ES-I3 (cell line): ENCODE measurements around the gene CEBPZOS.
A peak's percentile ranks its signal among the peaks of the same experiment; 100 is the strongest.

Source experiments
- H3K36me3 ChIP-seq: 2 replicates; pipeline ENCODE4 v1.6.1; 2013; ENCODE audit warnings: mild to moderate bottlenecking, low read length, control low read depth, moderate library complexity; ENCODE audit not compliant: insufficient read depth
- H3K4me1 ChIP-seq: 2 replicates; pipeline ENCODE4 v1.6.1; 2013; ENCODE audit warnings: mild to moderate bottlenecking, control low read depth, low read length; ENCODE audit not compliant: insufficient read depth
- H3K9ac ChIP-seq: 2 replicates; pipeline ENCODE4 v1.6.1; 2013; ENCODE audit warnings: low read depth, mild to moderate bottlenecking, low read length, moderate library complexity
- H3K9me3 ChIP-seq: 2 replicates; pipeline ENCODE4 v1.6.1; 2013; ENCODE audit warnings: mild to moderate bottlenecking, low read length, moderate library complexity; ENCODE audit not compliant: control insufficient read depth, insufficient read depth

CEBPZOS gene

DNA sequence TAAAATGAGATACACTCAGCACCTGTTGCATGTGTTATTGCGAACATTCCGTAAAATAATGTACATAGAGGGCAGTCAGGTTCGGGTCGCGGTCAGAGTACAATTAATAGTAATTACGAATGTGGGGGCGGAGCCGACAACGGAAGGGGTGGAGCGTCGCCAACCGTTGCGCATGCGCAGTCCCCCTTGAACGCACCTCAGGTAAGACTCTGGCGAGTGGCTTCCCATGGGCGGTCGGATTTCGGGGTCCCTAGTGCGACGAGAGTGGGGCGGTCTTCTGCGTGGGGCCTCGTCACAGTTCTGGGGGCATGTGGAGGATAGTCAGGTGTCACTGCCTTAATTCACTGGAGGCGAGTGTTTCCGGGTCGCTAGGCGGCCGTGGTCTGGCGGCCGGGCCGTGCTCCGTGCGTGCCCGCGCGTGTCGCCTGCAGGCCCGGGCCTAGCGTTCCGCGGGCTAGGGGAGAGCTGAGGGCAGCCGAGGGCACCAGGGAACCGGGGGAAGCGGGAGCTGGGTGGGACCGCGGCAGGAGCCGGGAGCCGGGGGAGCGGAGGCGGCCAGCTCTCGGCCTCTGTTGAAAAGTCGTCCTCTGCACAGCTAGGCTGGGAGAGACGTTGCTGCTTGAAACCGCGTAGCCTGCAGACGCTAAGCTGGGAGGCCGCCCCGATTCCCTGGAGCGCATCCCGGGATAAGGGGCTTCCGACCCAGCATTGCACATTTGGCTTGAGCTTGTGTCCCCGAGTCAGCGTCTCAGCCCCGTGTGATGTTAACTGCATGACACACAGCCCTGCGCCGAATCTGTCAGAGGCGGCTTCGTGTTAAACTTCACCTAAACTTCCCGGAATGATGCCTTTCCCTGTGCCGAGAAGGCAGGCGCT, at the start of gene CEBPZOS:
Gene CEBPZOS (plus strand): TSS at position 177 of the 876 bp plus-strand sequence. CDS start 3,209 bp downstream, outside the sequence.
- Histone ChIP-seq H3K9me3 (no peaks in the 10 kb centered on the region), H3K4me1 (peaks cover 18% of the 10 kb centered on the region), H3K9ac (peak within 1 kb of the TSS; percentile 97), H3K36me3 (0 out of 2 replicates have a peak, but pooled peaks cover 3% of the 10 kb centered on the region)

DNA sequence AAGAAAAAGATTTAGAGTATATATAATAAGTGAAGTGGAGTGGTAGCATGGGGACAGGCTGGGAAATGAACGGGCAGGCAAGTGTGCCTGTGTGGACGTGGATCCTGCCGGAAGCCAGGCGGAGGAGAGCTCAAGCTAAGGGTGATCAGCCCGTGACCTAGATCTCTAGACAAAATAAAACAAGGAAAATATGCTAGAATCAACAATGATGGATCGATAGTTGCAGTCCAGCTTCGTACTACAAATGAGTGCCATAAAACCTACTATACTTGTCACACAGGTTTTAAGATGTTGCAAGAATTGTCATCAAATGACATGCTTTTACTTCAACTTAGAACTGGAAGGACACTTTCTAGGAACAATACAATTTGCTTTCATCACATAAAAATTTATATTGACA, 48.0 kb upstream of the CEBPZOS start:
- no peaks in the 10 kb centered on the region for H3K4me1 ChIP-seq
- H3K9me3 ChIP-seq = no peaks in the 10 kb centered on the region
- 0 out of 2 replicates have a peak, but pooled peaks cover 3% of the 10 kb centered on the region for H3K36me3 ChIP-seq
- H3K9ac ChIP-seq = no peak overlapping the region

DNA sequence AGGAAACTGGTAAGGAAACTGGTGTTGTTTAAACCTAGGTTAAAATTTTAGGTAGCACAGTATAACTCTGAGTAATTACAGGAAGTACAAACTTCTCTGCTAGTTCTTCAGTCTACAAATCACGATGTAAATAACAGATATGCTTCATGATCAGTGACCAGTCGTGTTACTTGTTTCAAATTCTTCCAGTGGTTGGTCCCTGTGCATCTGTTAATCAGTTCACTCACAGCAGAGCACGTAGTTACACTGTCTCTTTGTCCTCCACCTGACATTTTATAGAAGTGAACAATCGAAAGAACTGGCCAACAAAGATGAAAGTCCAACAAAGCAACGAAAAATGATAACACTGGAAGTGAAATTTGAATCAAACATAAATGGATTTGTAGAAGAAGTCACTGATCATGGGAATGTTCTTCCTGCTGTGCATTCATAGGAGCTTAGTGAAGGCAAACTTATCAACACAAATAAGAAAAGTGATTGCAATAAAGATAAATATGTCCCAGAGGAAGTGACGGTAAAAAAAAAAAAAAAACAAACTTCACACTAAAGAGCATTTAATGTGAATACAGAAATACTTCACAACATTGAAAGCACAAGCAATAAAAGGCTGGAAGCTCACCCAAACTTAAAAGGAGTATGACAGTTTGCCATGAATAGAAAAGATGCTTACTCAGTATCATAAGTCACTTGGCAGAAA, 46.5 kb upstream of the CEBPZOS start:
- Histone ChIP-seq H3K36me3 (0 out of 2 replicates have a peak, but pooled peaks cover 3% of the 10 kb centered on the region), H3K9ac (no peak overlapping the region), H3K4me1 (no peaks in the 10 kb centered on the region), H3K9me3 (no peaks in the 10 kb centered on the region)

DNA sequence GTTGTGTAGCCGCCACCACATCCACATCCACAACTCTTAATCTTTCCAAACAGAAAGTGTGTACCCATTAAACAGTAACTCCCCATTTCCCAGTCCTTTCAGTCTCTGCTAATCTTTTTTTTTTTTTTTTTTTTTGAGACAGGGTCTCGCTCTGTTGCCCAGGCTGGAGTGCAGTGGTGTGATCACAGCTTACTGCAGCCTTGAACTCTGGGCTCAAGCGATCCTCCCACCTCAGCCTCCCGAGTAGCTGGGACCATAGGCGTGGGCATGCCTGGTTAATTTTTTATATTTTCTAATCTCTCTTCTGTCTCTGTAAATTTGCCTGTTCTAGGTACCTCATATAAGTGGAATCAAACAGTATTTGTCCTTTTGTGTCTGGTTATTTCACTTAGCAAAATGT, 43.1 kb upstream of the CEBPZOS start:
- Histone ChIP-seq H3K9ac (no peak overlapping the region), H3K36me3 (no peaks in the 10 kb centered on the region), H3K4me1 (0 out of 2 replicates have a peak, but pooled peaks cover 5% of the 10 kb centered on the region), H3K9me3 (no peaks in the 10 kb centered on the region)

DNA sequence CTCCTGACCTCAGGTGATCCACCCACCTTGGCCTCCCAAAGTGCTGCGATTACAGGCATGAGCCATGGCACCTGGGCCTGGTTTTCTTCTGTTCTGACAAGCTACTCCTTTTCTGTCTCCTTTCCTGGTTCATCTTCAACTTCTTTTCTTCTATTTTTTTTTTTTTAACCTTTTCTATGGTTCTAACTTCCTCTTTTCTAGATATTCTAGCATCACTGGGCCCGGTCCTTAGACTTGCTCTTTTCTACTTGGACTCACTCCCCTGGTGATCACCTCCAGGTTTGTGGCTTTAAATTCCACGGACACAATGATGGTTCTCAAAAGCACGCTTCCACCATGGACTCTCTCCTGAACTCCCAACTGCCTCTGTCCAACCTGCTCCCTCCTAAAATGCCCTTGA, 41.5 kb upstream of the CEBPZOS start:
- Histone ChIP-seq H3K9ac (no peak overlapping the region), H3K36me3 (no peaks in the 10 kb centered on the region), H3K4me1 (0 out of 2 replicates have a peak, but pooled peaks cover 5% of the 10 kb centered on the region), H3K9me3 (no peaks in the 10 kb centered on the region)

DNA sequence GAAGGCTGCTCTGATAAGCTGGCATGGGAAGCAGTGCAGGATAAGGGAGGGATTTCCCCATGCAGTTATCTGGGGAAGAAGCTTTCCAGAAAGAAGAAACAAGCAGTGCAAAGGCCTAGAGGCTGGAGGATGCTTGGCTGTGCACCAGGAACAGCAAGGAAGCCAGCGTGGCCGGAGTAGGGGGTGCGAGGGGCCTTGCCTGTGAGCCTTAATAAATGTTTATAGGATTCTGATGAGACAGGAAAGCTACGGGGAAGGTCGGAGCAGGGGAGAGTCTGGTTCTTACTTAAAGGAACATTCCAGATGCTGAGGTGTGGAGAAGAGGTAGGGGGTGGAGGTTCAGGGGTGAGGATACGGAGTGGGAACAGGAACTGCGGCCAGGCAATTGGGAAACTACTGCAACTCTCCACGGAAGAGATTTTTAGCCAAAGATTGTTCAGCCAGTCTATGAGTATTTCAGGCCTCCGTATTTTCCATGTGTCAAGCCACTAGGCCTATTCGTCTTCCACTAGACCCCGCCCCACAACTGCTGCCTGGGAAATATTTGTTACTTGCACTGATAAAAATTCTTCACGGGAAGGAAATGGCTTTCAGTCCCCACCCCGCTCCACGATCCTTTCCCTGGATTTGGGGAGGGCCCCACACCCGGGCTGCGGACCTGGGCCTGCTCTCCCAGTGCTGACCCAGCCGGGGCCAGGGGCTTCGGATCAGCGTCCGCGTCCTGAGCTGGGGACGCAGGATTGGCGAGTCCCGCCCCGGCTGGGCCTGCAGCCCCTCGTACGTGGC, 40.0 kb upstream of the CEBPZOS start:
- H3K9me3 ChIP-seq = no peaks in the 10 kb centered on the region
- H3K9ac ChIP-seq = peak overlapping the region; percentile 72
- H3K36me3 ChIP-seq = no peaks in the 10 kb centered on the region
- H3K4me1 ChIP-seq = 0 out of 2 replicates have a peak, but pooled peaks cover 5% of the 10 kb centered on the region

DNA sequence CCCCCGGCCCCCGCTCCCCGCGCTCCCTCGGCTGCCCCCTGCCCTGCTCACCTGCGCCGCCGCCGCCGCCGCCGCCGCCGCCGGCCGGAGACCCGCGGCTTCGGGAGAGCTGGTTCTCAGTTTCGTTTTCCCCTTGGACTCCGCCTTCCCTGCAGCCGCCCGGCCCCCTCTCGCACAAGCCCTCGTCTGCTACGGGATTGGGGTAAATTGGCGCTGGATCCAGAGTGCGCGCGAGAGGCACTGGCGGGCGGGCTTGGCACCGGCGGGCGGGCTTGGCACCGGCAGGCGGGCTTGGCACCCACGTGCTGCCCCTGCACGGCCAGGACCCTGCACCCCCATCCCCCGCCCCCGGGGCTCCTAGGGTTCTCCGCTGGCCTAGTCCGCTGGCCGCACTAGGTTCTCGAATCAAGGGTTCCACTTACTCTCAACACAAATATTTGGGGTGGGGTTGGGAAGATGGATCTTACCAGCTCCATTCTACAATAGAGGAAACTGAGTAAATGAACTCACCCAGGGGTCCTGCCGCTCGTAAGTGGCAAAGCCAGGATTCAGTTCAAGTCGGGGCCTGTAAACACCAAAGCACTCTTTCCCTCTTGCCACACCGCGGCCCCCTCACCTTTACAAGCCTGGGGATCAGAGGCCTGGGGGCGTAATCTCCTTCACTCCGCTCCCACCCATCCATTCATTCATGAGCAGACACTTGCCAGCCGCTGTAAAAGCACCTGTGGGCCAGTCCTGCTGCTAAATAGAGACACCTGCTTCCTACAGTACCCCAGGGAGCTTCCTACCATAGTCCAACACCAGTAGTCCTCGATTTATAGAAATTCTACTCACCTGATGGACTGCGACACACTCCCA, 39.2 kb upstream of the CEBPZOS start, which contains the start of gene EIF2AK2:
Gene EIF2AK2 (minus strand): TSS at position 124 of the 858 bp plus-strand sequence. CDS start 9,174 bp downstream, outside the sequence.
- 0 out of 2 replicates have a peak, but pooled peaks cover 5% of the 10 kb centered on the region for H3K4me1 ChIP-seq
- H3K9ac ChIP-seq = peak within 1 kb of the TSS; percentile 72
- no peaks in the 10 kb centered on the region for H3K36me3 ChIP-seq
- no peaks in the 10 kb centered on the region for H3K9me3 ChIP-seq

DNA sequence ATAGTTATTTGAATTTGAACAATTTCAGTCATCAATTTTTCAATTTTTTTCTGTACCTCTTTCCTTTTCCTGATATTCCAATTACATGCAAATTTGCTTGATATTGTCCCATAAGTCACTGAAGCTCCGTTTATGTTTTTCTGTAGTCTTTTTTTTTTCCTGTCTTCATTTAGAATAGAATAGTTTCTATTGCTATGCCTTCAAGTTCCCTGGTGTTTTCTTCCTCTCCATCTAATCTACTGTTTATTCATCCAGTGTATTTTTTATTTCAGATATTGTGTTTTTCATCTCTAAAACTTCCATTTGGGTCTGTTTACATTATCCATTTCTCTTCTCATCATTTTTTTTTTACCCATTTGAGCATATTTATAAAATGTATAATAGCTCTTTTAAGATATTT, 31.5 kb upstream of the CEBPZOS start:
- H3K4me1 ChIP-seq = no peaks in the 10 kb centered on the region
- H3K36me3 ChIP-seq = no peaks in the 10 kb centered on the region
- no peak overlapping the region for H3K9ac ChIP-seq
- no peaks in the 10 kb centered on the region for H3K9me3 ChIP-seq

DNA sequence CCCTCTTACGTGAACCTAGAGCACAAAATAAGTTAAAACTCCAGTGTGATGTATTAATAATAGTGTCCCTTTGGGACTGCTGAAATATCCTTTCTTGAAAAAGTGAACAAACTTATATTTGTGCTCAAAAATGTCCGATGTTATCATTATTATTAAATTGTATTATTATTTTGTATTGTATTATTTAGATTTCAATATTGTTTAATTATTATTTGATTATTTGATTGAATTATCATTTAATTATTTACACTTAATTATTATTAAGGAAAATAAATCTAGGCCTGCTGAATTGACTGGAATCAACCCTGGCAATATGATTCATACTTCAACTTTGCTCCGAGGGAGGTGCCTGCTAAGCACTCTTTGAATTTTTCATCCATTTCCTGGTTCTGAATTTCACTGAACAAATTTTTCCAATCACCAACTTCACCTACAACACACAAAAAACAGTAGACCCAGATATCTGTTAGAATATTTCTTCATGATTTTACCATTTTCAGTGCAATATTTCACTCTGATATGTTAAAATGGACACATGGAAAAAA, 28.6 kb upstream of the CEBPZOS start:
- Histone ChIP-seq H3K9me3 (no peaks in the 10 kb centered on the region), H3K36me3 (no peaks in the 10 kb centered on the region), H3K9ac (no peak overlapping the region), H3K4me1 (no peaks in the 10 kb centered on the region)

DNA sequence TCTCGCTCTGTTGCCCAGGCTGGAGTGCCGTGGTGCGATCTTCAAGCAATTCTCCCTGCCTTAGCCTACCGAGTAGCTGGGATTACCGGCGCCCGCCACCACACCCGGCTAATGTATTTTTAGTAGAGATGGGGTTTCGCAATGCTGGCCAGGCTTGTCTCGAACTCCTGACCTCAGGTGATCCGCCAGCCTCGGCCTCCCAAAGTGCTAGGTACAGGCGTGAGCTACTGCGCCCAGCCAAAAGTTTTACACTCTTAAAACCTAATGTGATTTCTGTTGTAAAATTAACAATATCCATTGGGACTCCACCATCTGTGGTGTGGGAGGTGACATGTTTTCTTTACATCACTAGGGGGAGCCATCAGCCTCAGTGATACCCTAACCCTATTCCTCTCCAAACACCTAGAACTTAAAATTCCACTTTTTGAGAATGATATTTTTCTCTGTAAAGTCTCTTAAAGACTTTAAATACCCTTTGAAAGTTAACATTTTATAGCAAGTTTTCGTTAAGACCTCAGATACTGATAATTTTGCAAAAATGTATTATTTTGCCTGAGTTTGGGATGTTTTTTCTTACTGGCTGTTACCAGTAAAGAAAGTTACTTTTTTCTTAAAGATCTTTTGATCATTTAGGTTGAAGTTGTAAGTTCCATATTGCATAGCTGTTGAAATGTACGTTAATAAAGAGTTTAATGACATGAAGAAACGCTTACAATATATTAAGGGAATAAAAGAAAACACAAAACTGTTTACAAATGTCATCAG, 27.9 kb upstream of the CEBPZOS start:
- Histone ChIP-seq H3K9ac (no peak overlapping the region), H3K36me3 (no peaks in the 10 kb centered on the region), H3K9me3 (no peaks in the 10 kb centered on the region), H3K4me1 (no peaks in the 10 kb centered on the region)

DNA sequence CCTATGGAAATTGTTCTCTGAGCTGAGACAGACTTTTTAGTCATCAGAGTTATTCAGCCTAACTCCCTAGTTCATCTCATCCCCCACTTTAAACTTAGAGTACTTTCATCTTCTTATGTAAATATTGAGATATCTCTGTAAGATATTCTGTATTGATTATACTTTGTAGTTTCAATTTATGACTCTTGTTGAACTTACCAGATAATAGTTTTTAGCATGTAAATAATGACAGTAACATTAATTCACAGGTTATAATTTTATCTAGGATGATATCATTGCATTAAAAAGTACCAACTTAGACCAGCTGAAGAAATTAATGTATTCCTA, 24.7 kb upstream of the CEBPZOS start:
- Histone ChIP-seq H3K9me3 (no peaks in the 10 kb centered on the region), H3K4me1 (no peaks in the 10 kb centered on the region), H3K9ac (no peak overlapping the region), H3K36me3 (no peaks in the 10 kb centered on the region)

DNA sequence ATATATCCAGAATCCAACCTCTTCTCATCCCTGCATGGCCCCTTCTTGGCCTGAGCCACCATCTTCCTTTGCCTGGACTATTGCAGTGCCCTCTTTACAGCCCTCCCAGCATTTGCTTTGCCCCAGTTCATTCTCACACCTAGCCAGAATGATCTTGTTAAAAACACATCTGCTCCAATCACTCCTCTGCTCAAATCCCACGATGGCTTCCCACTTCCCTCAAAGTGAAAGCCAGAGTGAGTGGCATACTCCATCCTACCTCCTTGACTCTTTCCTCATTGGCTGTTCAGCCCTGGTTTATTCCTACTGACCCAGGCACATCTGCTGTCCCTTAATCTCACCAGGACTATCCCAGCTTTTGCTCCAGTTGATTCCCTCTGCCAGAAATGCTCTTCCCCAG, 22.6 kb upstream of the CEBPZOS start:
- H3K9ac ChIP-seq = no peak overlapping the region
- H3K36me3 ChIP-seq = no peaks in the 10 kb centered on the region
- no peaks in the 10 kb centered on the region for H3K9me3 ChIP-seq
- H3K4me1 ChIP-seq = no peaks in the 10 kb centered on the region
